Mesothelial cell of epicardium (in vitro differentiated cells): ENCODE measurements around the gene IPO4. TPM values are rescaled to one million over a fixed set of nuclear protein-coding genes. Genes with fewer than 3 reads are reported as not detected.
A peak's percentile ranks its signal among the peaks of the same experiment; 100 is the strongest.

ENCODE experiments used
- DNase-seq, 2 experiments: peaks; one replicate each; pipeline ENCODE4 v3.0.0; 2021; ENCODE audit warnings: low spot score in 2 of 2; ENCODE audit not compliant: unreplicated experiment in 2 of 2
- H3K27ac Mint-ChIP-seq: 2 replicates; pipeline ENCODE4 v1.8.0; 2021; ENCODE audit warnings: mixed read lengths
- H3K27me3 Mint-ChIP-seq: 2 replicates; pipeline ENCODE4 v1.8.0; 2021; ENCODE audit warnings: low read depth, mixed read lengths
- H3K36me3 Mint-ChIP-seq: 2 replicates; pipeline ENCODE4 v1.8.0; 2021; ENCODE audit warnings: mixed read lengths
- H3K4me1 Mint-ChIP-seq: 2 replicates; pipeline ENCODE4 v1.8.0; 2021; ENCODE audit warnings: mixed read lengths
- H3K4me3 Mint-ChIP-seq: 2 replicates; pipeline ENCODE4 v1.8.0; 2021; ENCODE audit warnings: mild to moderate bottlenecking, moderate library complexity, mixed read lengths
- H3K9me3 Mint-ChIP-seq: 2 replicates; pipeline ENCODE4 v1.8.0; 2021; ENCODE audit warnings: mixed read lengths
- total RNA-seq: library from RNA; stranded (reverse); gene quantifications from 3 replicates; pipeline ENCODE4 v1.2.1, GENCODE V29; 2021
- TF ChIP-seq, protein P1 (sequence below): fragments of 200-600 bp; sonication (generic); IDR thresholded peaks from one replicate; pipeline ENCODE4 v1.5.0; 2021; ENCODE audit warnings: antibody characterized with exemption; ENCODE audit not compliant: unreplicated experiment

Gene IPO4
- total RNA-seq, 1 donor from 2014 or later, result 43.2 TPM

DNA sequence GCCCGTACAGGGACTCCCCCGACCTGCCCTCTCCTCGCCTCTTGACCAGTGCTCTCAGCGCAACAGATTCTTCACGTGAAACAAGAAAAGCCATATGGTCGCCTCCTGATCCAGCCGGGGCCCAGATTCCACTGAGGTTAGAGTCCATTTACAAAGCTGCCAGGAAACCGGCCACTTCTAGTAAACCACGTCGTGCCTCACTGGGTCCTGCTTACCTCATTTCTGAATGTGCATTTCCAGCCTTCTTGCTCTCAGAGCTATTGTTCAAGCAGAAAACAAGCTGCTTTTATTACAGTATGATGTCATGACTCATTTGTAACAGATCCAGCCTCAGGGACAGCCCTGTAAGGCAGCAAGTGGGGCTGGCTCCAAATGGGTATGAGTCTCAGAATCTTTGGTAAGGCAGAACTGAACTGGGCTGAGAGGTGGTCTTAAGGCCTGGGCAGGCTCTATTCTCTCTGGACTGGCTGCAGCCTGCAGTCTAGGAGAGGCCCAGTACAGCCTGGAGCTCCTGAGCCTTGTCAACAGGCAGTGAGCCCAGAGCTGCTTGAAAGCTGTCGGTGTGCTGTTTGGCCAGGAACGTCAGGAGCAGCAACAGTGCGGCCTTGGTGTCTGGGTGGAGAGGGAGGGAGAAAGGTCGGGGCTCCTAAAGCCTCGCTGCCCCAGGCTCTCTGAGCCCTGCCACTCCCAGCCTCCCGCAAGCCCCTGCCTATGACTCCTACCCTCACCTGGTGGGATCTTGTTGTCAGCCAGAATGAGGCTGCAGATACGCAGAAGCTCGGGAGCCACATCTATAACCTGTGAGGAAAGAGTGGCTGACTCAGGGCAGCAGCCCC is 8.4 kb downstream of the IPO4 start:
- no peaks in the 10 kb centered on the region for H3K27me3 Mint-ChIP-seq
- no peak overlapping the region for H3K4me3 Mint-ChIP-seq
- H3K36me3 Mint-ChIP-seq, result peaks cover 22% of the 10 kb centered on the region
- H3K9me3 Mint-ChIP-seq, result no peaks in the 10 kb centered on the region
- peaks cover 17% of the 10 kb centered on the region for H3K4me1 Mint-ChIP-seq
- H3K27ac Mint-ChIP-seq, result peak overlapping the region; percentile 88
- TF ChIP-seq, protein P1, sequence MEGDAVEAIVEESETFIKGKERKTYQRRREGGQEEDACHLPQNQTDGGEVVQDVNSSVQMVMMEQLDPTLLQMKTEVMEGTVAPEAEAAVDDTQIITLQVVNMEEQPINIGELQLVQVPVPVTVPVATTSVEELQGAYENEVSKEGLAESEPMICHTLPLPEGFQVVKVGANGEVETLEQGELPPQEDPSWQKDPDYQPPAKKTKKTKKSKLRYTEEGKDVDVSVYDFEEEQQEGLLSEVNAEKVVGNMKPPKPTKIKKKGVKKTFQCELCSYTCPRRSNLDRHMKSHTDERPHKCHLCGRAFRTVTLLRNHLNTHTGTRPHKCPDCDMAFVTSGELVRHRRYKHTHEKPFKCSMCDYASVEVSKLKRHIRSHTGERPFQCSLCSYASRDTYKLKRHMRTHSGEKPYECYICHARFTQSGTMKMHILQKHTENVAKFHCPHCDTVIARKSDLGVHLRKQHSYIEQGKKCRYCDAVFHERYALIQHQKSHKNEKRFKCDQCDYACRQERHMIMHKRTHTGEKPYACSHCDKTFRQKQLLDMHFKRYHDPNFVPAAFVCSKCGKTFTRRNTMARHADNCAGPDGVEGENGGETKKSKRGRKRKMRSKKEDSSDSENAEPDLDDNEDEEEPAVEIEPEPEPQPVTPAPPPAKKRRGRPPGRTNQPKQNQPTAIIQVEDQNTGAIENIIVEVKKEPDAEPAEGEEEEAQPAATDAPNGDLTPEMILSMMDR, result no peak
- DNase-seq, result no peak

DNA sequence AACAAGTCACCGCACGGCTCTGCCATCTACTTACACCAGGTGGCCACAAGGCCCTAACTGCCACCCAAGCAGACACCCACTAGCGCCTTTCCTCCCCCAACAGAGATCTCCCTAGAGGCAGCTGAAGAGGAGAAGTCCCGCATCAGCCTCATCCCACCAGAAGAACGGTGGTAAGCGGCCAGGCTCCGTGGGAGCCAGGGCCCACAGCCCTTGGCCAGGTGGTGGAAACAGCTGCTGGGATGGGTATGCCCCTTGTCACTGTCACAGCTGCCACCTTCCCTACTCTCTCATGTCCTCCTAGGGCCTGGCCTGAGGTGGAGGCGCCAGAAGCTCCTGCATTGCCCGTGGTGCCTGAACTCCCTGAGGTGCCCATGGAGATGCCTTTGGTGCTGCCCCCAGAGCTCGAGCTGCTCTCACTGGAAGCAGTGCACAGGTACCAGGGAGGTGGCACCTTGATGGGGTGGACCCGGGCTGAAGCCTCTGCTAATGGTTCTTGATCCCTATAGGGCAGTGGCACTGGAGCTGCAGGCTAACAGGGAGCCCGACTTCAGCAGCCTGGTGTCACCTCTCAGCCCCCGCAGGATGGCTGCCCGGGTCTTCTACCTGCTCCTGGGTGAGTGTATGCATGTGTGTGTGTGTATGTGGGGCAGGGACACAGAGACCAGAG is 9.2 kb downstream of the IPO4 start:
- TF ChIP-seq, protein P1, result no peak
- peaks cover 28% of the 10 kb centered on the region for H3K36me3 Mint-ChIP-seq
- H3K4me1 Mint-ChIP-seq, result peaks cover 25% of the 10 kb centered on the region
- H3K4me3 Mint-ChIP-seq, result no peak overlapping the region
- no peaks in the 10 kb centered on the region for H3K9me3 Mint-ChIP-seq
- H3K27ac Mint-ChIP-seq, result peak overlapping the region; percentile 88
- no peak for DNase-seq
- no peaks in the 10 kb centered on the region for H3K27me3 Mint-ChIP-seq

DNA sequence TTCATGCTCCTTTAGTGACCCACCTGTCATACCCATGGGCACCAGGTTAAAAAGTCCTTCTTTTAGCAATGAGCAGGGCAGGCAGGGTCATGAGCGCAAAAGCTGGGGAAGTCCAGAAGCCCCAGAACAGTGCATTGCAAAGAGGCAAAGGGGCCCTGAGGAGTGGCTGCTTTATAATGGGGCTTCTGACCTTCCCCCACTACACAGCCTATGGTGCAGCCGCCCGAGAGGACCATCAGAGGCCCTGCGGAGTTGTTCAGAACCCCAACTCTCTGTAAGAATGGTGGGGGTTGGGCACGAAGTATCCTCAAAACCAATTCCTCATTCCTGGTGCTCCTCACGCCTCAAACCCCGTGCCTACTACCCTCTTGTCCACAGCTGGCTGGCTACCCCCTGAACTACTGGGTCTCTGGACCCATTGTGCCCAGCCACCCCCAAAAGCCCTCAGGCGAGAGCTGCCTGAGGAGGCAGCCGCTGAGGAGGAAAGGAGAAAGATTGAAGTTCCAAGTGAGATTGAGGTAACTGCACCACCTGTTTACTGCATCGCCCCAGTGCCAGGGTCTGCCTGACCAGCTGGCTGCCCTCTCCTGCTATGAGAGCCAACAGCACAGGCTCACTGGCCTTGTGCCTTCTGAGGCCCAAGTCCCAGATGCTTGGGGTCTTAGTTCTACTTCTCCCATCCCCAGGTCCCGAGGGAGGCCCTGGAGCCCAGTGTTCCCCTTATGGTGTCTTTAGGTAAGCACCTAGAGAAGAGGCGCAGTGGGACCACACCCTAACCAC is 10.0 kb downstream of the IPO4 start:
- Mint-ChIP-seq H3K9me3 (no peaks in the 10 kb centered on the region), H3K4me1 (peaks cover 32% of the 10 kb centered on the region), H3K27me3 (no peaks in the 10 kb centered on the region), H3K36me3 (peaks cover 30% of the 10 kb centered on the region), H3K27ac (peak overlapping the region; percentile 66), H3K4me3 (no peak overlapping the region)
- TF ChIP-seq, protein P1, result no peak
- no peak for DNase-seq

DNA sequence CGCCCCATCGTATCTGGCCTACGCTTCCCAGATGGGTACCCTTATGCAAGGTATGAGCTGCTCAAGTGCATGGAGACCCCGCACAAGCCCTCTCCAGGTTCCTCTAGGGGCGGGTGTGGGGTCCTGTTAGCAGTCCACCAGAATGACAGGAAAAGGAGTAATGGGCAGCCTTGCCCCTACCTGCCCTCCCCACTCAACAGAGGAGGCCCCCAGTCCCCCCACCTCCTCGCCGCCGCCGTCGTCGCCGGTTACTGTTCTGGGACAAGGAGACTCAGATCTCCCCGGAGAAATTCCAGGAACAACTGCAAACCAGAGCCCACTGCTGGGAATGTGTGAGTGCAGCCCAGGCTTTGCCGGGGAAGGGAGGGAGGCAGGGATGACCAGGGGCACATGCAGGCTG is 10.7 kb downstream of the IPO4 start:
- no peak overlapping the region for H3K4me3 Mint-ChIP-seq
- H3K27ac Mint-ChIP-seq, result peak overlapping the region; percentile 59
- peaks cover 39% of the 10 kb centered on the region for H3K4me1 Mint-ChIP-seq
- H3K9me3 Mint-ChIP-seq, result no peaks in the 10 kb centered on the region
- DNase-seq, result no peak
- TF ChIP-seq, protein P1, result no peak
- H3K36me3 Mint-ChIP-seq, result peaks cover 26% of the 10 kb centered on the region
- H3K27me3 Mint-ChIP-seq, result no peaks in the 10 kb centered on the region

- TF ChIP-seq, protein P1, result no peak
- Mint-ChIP-seq H3K36me3 (peaks cover 26% of the 10 kb centered on the region), H3K27ac (peak overlapping the region; percentile 82), H3K4me3 (peak overlapping the region; percentile 30), H3K4me1 (peaks cover 43% of the 10 kb centered on the region), H3K9me3 (no peaks in the 10 kb centered on the region), H3K27me3 (no peaks in the 10 kb centered on the region)
- no peak for DNase-seq
These were observed 11.4 kb downstream of the IPO4 start for GRCh38 chr14:24177041-24177825.
